Measurements from ENCODE around the gene C21orf91.

Gene C21orf91

DNA sequence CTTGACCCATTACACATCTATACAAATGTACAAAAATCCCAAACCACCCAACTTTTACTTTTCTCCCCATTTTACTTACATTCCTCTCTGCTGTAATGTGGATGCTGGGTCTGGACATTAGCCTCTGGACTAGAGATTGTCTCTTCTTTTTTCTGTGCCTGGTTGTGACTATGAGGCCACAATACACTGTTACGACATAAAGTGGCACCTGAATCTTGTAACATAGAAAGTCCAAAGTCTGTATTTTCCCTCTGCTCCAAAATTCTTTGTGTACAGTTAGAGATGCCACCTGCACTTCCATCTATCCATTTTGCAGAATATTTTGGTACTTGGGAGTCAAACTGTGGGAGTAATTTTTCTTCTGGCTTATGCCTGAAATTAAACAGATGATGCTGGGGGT lies 22.7 kb downstream of the C21orf91 start:
- DNase-seq: no peak

DNA sequence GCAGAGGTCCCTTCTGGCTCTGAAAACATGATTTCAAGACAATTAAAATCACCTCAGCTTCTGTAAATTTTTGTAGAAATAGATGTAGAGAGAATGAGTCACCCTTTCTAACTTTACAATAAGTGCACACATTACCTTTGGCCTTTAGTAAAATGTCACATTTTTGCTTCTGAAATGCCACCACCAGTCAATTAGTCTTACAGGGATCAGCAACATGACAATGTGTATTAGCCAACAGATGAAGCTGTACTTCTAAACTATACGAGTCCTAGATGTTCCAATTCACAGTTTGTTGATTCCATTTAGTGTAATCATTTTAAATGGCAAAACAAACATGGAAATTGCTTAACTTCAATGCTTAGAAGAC lies 23.1 kb downstream of the C21orf91 start:
- DNase-seq: no peak

DNA sequence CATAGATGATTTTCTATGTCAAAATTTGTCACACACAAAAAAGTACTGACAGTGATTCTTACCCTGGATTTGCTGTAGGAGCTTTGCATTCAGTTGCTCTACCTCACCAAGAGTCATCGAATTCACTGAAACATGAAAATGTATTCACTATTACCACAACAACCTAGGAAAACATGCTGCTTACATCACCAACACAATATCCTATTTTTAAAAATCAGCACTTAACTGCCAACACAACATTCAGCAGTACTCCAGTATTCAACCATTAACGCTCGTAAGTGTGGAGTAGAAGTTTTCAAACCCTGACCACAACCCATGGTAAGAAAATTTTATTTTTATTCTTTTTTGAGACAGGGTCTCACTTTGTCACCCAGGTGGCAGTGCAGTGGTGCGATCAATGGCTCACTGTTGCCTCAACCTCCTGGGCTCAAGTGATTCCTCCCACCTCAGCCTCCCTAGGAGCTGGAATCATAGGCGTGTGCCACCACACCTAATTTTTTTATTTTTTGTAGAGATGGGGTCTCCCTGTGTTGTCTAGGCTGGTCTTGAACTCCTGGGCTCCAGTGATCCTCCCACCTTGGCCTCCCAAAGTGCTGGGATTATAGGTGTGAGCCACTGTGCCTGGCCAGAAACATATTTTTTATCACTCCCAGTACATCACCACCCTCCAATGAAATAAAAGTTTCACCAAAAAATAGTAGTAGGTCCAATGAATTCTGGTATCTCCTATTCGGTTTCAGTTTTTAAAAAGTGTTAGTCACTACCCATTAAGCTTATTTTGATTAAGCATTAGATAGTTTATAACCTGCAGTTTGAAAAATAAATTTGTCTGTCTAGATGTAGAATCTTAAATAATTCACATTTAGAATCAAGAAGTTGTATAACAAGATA lies 23.8 kb downstream of the C21orf91 start:
- DNase-seq: no peak

DNA sequence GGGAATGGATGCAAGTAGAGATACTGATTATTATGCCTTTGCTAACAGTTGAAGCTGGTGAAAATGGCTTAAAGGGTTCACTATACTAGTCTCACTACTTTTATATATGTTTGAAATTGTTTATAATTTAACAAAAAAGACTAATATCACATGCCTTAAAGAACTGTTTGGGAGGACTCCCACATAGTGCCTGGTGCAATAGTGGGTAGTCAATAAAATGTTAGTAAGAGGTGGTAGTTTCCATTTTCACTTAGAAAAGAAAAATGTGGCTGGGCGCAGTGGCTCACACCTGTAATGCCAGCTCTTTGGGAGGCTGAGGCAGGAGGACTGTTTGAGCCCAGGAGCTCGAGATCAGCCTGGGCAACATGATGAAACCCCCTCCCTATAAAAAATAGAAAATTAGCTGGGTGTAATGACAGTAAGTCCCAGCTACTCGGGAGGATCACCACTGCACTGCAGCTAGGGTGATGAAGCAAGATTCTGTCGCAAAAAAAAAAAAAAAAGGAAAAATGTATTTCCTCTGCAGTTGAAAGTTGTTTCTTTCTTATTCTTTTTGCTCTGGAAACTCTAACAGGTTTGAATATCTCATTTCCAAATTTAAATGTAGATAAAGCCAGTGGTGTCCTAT lies 24.5 kb downstream of the C21orf91 start:
- no peak for DNase-seq

DNA sequence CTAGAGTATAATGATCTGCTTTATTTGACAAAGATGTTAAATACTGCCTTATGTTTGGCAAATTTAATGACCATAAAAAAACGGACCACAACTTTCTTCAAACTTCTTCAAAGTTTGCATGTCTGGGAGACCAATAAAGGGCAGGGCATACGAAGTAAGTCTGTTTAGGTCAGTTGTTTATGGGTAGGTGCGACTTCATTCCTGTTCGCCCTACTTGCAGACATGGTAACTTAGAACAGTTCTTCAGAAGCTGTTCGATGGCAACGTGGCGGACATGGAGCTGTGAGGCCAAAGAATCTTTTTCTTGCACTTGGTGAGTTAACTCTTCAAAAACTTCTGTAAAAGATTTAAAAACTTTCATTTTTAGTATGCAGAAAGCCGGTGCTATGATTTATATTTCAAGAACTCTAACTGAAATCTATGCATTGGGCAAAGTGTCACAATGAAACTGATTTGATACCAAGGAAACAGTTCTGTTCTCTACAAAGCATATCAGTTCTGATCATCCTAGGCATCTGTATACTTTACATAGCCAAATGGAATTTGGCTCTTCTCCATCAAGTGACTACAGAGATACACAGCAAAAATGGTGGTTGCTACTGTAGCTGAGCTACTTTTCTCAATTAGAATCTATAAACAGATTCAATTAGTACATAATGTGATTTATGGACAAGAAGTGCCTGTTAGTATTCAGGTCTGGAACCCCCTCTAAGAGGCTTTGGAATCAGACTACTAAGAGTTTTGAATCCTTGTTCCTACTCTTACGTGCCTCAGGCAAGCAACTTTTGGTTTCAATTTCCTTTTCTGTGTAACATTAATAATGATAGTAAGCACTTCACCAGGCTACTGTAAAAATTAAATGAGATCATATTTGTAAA lies 25.7 kb downstream of the C21orf91 start:
- DNase-seq: peak; percentile 54

DNA sequence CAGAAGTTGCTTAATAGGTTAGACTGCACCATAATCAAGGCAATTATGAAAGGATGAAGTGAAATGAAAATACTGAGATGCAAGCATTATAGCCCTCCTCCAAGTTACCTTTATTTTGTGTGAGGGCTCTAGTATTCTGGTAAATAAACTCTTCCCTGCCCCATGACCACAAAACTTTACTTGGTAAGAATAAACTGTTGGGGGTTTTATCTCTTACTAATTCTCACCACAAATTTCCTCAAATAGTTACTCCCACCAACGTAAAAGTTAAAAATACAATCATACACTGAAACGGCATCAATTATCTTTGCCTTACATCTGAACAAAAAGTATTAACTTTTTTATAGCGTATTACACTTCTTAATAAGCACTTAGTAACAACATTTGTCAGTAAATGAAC lies 29.5 kb downstream of the C21orf91 start:
- DNase-seq: no peak

DNA sequence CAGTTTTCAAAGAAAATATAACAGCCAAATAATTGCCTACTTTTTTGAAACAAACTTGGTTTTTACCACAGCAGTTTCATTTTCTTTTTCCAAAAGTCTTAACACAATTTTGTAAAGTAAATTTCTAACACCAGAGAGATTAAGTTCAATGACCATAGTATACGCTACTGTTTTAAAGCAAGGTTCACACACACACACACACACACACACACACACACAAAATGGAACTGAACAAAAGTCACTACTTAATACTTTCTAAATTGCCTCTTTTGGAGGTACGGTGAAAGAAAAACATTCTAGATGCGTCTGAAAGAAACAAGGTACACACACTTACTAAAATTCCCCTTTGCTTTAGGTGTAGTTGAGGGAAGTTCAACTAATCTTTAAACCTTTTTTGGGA lies 30.1 kb downstream of the C21orf91 start:
- DNase-seq: no peak

DNA sequence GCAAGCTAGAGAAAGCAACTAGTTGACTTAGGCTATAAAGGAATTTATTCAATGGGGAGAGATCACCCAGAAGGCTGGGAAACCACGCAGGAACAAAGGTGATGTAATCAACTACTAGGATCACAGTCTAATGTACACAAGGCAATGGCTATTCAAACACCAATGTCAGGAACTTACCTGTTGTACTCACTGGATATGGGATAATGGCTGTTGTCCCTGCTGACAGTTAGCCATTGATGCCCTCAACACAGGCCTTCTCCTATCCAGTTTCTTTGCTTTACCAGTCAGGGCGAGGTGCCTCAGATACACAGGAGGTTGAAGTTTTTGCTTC lies 32.3 kb downstream of the C21orf91 start:
- DNase-seq: no peak

DNA sequence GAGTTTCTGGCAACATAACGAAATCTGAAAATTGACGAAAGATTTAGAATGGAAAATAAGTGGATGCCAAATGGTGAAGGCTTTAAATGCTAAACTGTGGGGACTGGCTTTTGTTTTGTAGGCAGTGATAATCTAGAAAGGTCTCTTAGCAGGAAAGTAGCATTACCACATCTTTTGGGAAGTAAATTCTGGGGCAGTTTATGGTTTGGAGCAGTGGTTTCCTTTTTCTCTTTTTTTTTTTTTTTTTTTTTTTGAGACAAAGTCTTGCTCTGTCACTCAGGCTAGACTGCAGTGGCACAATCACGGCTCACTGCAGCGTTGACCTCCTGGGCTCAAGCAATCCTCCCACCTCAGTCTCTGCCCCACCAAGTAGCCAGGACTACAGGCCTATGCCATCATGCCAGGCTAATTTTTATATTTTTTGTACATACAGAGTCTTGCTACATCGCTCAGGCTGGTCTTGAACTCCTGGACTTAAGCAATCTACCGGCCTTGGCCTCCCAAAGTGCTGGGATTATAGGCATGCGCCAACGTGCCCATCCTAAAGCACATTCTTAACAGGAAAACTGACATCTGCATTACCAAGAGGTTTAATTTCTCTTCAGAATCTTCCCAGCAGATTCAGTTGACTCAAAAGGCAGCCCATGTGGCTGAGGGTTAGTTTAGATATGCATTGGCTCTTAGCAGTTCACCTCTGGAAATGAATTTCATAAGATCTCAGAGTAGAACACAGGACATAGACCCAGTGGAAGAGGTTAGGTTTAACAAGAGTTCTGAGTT lies 32.9 kb downstream of the C21orf91 start:
- DNase-seq: no peak

DNA sequence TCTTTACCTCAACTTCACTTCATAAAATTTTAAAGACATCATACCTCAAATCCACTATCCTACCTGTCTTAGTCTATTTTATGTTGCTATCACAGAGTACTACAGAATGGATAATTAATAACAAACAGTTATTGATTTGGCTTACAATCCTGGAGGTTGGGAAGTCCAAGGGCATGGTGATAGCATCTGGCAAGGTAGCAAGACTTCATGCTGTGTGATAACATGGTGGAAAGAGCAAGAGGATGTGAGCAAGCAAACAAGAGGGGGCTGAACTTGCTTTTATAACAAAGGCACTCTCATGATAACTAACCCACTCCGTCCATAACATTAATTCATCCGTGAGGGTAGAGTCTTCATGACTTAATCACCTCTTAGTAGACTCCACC lies 33.8 kb downstream of the C21orf91 start:
- DNase-seq: no peak

DNA sequence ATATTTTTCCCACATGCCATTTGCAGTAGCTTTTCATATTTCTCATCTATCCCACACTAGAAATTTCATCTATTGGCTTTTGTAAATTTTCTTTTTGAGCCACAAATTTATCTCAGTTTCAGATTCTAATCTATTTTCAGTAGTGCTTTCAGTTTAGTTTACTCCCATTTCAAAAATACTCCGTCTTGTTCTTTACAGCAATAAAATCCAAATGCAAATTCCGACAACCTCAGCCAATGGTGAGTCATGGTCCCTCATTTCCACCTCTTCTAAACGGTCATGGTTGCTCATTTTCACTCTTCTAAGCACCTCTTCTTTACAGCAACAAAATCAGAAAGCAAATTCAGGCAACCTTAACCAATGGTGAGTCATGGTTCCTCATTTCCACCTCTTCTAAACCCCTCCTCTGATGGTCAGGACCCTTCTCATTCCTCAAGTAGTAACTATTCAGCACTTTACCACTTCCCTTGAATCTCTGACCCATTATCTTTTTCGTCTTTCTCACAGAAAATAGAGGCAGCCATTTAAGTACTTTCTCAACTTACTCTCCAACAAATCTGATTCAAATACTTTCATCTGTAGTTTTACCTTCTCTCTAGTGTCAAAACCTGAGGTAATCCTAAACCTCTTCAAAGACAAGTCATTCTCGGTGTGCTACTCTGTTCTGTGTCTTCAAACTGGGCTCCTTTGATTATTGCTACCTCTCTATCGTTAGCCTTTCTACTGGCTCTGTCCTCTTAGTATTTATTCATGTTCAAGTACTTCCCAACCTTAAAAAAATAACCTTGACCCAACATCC lies 34.4 kb downstream of the C21orf91 start:
- no peak for DNase-seq

DNA sequence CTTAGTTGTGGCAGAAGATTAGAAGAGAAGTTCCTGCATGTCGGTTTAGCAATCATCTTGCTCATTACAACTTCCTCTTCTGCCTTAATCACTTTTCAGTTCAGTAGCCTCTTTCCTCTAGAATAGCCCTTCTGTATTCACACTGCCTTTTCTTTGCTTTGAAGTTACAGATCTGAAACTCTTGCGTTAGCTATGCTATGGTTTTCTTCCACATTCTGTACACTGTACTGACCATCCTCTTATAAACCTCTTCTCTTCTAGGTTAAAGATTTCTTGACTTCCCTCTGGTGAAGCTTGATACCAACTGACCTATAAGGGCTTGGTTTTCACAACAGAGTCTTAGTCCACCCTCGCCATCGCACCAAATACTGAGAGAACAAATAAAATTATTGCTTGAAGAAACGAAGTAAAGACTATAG lies 35.0 kb downstream of the C21orf91 start:
- no peak for DNase-seq

DNA sequence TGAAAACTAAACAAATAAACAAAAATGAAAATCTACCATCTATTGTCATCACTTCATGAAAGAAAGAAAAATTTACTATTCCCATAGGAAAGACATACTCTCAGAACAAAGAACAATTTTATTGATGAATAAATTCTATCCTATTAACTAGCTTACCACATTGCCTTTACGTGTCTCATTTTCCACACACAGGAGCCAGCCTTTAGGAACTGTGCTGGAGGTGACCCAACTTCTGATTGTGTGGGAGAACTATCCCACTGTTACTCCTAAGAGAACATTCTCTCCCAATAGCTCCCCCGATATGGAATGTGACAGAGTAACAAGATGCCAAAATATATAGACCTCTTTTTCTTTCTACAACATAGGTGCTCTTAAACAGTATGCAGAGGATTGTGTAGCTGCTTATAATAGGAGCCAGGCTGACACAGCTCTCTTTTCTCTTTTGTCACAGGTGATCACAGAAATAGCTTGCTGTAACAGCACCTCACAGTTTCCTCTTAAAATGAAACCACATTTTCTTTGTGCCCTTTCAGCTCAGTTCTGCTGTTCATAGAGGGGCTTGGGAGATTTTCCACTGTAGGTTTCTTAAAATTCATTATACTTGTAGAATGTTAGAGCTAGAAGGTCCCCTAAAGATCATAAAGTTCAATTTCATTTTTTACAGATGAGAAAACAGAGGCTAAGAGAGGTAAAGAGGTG lies 35.5 kb downstream of the C21orf91 start:
- no peak for DNase-seq

DNA sequence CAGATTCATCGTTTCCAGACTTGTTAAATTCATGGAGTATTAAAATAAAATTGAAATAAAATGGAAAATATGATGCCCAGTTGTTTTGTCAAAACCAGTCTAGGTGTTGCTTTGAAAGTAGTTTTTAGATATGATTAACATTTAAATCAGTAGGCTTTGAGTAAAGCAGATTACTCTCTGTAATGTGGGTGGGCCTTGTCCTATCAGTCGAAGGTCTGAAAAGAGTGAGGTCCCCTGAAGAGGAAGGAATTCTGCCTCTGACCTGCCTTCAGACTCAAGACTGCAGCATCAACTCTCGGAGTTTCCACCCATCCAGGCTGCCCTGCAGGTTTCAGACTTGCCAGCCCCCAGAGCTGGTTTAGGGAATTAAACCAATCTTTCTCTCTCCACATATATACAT lies 36.2 kb downstream of the C21orf91 start:
- no peak for DNase-seq

DNA sequence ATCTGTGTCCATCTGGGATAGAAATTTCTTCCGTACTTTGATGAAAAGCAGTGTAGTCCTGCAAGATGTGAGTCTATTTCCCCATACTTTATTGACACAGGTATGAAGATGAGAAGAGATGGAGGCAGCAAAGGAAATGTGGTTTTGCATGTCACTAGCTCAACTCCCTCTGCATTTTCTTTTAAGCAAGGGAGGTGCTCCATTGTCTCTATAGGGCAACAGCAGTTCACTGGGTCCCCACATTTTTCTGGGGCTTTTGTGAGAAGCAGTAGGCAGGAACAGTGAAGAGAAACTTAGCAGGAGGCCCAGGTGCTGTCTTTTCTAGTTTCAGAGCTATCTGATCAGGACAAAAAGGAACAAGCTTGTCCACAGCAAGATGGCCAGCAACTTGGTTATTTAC lies 37.1 kb downstream of the C21orf91 start:
- no peak for DNase-seq

DNA sequence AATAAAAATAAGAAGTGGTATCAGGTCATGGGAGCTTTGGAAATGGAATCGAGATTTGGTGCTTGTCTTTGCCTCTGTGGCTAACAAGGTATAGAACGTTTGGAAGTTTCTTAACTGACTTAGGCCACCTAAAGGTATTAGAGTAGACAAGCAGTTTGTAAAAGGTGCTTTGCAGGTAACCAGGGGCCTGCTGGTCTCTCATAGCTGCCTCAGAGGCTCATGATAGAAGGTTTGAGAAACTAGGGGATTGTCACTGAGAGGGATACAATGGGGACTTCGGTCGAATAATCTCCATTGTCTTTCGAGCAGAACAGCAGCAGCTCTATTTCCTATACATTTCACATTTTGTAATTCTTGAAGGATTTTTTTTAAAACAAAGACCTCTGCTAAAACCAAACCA lies 37.6 kb downstream of the C21orf91 start:
- no peak for DNase-seq

DNA sequence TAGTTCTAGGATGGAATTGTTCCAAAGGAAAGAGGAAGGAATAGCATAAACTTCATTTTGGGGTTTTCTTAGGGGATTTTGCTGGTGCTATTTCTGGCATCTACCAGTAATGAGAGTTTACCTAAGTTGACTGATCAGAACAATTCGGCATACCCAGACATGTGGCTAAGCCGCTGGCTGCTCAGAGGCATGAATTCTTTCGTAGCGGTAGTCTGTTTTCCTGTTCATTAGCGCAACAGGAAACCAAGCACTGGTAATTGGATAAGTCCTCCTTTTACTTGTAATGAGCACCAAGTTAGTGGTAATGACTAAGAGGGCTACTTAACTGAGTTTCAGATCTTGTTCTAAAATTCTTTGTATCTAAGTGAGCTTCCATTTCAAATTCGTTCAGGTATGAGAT lies 38.6 kb downstream of the C21orf91 start:
- DNase-seq: no peak

DNA sequence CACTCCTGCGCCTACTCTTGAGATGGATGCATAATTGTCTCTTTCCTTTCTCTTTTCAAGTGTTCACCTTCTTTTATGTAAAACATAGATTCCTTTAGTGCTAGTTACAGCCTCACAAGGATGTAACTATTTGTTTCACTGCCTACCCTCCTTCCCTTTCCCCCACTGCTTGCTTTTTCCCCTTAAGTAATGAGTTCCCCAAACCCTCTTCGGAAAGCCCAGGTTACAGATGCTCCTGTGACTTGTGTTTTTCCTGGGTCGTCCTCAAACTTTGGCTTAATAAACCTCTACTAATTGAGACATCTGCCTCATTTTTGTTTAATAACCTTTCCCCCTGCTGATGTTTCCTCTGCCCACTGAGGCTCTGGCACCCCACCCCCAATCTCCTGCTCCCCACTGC lies 39.2 kb downstream of the C21orf91 start:
- no peak for DNase-seq

DNA sequence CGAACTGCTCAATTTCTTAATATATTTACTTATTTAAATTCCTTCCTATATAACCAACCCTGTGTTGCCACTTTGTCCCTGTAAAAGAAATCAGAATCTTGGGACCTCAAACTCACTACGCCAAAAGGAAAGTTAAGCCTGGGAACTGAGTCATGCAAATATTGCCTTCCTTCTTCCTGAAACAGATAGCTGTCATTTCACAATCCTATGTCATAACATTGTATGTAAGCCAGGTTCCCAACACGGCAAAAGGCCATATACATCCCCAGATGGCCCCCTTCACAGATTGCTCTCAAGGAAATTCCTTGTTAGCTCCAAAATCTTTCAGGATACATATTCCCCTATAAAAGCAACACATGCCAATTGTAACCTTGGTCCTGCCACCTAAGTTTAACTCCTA lies 39.7 kb downstream of the C21orf91 start:
- DNase-seq: no peak

DNA sequence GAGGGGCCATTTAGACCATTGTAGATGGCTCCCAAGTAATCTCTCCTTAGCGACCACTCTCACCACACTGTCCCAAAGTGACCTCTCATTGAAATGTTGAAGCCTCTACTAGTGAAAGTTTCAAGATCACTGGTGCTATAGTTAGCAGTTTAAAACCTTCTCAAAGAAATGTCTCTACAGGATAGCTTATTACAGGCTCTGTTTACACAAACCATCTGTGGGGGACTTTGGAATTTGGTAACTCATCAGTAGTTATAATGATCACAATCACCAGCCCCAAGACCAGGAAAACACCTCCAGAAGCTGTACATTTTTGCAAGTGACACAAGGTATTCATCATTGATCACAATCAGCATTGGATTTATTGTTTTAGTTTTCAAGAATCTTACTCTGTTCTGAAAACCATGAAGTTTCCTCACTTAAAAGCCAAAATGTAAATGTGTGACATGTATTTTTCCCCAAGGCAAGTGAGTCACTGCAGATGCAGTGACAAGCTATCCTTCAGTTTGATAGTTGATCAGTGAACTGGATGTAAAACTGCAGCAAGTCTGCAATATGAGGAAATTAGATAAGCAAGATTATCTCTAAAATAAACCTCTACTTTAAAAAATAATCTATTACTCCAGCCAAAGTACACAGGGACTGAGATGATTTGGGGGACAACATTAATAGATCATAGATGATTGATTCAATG lies 41.9 kb downstream of the C21orf91 start:
- no peak for DNase-seq

Data from EL (cell line).